GM19035 (cell line): ENCODE measurements around the gene RASD1.

Experiments used
- ATAC-seq: cut with Tn5 transposase; IDR thresholded peaks from one replicate; pipeline ENCODE4 v1.9.1; 2021; ENCODE audit not compliant: unreplicated experiment

The RASD1 gene

DNA sequence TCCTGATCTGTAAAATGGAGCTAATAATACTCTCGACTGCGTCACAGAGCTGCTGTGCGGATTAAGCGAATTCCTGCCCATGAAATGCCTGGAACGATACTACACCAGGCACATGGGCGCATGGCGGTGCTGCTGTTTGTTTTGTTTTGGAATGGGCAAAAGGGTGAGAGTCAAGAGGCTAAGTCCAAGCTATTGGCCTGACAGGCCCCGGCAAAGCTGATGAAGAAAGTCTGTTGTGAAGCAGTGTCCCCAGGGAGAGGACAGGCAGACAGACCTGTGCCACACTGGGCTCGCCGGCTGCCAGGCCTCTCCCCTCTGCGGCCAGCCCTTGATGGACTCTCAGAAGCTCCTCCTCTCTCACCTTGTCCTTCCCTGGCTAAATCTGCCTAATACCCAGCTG, 31.3 kb upstream of the RASD1 start:
- no peak for ATAC-seq

DNA sequence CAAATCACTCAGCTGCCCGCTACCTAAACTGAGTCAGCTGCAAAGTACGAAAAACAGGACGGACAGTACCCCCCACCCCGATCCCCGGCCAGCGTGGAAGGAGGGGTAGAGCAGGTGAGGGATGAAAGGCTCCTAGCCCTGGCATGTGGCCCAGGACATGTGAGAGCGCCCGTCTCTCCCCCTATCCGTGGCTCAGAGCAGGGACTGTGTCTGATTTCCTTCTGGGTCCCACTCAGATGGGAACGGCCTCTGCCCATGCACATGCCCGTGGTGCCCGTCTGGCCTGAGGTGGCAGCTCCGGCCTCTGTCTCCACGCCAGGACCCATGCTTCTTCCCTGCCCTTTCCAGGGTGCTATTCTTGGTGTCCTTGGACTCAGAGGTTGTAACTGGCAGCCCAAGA, 30.2 kb upstream of the RASD1 start:
- no peak for ATAC-seq

GRCh38 chr17:17525956-17526355, 29.8 kb upstream of the RASD1 start:
- ATAC-seq, result no peak

GRCh38 chr17:17525311-17525710, 29.1 kb upstream of the RASD1 start:
- no peak for ATAC-seq

- ATAC-seq, result no peak
Observed at GRCh38 chr17:17523731-17524490, 27.7 kb upstream of the RASD1 start.

GRCh38 chr17:17523001-17523730, 27.0 kb upstream of the RASD1 start:
- no peak for ATAC-seq

GRCh38 chr17:17520599-17521232, 24.5 kb upstream of the RASD1 start:
- no peak for ATAC-seq

DNA sequence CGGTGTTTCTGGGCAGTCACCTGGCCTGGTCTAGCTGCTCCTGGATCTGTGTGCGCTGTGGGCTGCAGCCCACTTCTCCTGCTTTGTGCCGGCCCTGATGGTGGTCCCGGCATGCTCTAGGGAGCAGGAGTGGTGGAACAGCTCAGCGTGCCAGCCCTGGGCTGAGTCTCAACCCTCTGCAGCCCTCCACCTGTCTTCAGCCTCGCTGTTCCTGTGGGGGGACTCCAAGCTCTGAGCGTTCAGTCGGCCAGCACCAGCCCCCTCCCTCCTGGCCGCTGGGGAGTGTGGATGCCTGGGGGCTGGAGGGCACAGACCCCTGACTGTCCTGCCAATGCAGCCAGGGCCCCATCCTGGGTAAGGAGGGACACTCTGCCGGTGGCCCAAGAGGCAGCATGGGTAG, 23.7 kb upstream of the RASD1 start:
- no peak for ATAC-seq

DNA sequence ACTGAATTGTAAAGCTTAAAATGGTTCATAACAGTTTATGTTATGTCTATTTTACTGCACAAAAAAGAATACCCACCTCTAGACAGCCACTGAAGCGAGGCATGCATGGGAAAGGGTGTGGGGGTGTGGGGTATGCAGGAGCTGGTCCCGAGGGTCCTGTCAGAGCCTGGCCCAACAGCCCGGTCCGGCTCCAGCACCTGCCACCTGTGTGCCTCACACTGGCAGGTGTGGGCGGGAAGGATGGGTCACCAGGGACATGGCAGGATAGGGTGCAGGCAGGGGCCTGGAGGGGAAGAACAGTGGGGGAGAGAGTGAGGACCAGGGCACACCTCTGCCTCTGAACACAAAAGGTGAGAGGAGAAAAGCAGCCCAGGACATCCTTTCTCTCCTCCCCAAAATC, 22.8 kb upstream of the RASD1 start:
- ATAC-seq, result no peak

DNA sequence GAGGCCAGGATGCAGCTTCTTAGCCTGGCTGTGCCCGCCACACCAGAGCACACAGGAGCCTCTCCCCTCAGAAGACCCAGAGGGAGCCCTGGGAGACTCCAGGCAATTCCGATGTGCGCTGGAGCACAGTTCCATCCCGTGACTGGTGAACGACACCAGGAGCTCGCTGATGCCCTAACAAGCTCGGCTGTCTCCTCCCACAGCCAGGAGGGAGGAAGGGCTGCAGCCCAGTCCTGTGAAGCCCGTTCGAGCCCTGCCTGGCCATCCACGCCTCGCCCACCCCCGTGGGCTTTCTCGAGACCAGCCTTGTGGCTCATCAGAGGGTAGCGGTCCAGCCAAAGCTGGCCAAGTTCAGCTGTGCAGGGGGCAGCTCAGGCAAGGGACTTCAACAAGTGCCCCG, 21.8 kb upstream of the RASD1 start:
- no peak for ATAC-seq

DNA sequence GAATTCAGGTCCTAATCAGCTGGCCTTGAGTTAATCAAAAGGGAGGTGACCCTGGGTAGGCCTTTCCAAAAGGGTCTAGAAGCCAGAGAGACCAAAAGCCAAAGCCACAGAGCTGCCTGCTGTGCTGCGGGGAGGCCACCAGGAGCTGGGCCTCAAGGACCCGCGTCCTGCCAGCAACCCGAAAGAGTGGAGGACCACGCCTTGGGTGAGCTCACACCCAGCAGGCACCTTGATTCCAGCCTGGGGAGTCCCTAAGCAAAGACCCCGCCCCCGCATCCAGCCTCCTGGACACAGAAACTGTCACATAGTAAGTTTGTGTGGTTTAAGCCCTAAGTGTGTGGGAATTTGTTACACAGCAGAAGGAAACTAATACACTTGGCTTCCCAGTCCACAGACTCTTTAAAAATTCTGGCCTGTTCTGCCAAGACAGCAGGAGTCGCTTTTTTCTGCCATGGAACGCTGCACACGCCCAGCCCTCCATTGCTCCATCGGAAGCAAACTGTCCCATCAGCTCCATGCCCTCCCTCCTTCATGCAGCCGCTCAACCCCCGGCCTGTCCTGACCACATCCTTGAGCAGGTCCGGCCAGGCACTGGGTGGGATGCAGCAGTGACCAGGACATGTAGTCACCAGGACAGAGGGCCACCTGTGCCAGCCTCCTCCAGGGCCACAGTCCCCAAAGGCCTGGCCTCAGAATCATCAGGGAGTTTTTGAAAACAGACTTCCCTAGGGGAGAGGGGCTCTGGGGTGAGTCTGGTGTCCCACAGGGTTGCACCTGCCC, 20.9 kb upstream of the RASD1 start:
- no peak for ATAC-seq

GRCh38 chr17:17515934-17516930, 20.0 kb upstream of the RASD1 start:
- no peak for ATAC-seq

GRCh38 chr17:17514993-17515933, 19.1 kb upstream of the RASD1 start:
- ATAC-seq, result no peak

- ATAC-seq, result no peak
Observed at GRCh38 chr17:17514361-17514992, 18.3 kb upstream of the RASD1 start.

GRCh38 chr17:17513626-17514025, 17.4 kb upstream of the RASD1 start:
- ATAC-seq, result no peak

- no peak for ATAC-seq
Observed at GRCh38 chr17:17512866-17513265, 16.7 kb upstream of the RASD1 start.

GRCh38 chr17:17511881-17512858, 16.0 kb upstream of the RASD1 start:
- no peak for ATAC-seq
